ENCODE measurements around the gene LAMA2.

DNA sequence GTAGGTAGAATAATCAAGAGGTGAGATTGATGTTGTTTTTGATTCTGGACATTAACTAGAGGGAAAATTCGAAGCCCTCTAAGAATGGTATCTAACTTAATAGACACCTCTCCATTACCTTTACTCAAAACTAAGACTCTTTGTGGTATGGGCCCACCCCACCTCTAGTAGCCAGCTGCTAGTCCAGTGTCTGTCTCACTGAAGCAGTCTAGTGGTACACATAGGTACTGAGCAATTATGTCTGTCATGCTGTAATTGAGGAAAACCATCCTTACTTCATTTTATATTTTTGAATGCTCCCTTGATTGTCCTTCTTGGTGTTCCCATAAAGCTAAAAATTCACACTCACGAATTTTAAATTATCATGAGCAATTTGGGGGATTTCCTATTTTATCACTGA is 536.4 kb downstream of the LAMA2 start:
- TF ChIP-seq, protein P1, sequence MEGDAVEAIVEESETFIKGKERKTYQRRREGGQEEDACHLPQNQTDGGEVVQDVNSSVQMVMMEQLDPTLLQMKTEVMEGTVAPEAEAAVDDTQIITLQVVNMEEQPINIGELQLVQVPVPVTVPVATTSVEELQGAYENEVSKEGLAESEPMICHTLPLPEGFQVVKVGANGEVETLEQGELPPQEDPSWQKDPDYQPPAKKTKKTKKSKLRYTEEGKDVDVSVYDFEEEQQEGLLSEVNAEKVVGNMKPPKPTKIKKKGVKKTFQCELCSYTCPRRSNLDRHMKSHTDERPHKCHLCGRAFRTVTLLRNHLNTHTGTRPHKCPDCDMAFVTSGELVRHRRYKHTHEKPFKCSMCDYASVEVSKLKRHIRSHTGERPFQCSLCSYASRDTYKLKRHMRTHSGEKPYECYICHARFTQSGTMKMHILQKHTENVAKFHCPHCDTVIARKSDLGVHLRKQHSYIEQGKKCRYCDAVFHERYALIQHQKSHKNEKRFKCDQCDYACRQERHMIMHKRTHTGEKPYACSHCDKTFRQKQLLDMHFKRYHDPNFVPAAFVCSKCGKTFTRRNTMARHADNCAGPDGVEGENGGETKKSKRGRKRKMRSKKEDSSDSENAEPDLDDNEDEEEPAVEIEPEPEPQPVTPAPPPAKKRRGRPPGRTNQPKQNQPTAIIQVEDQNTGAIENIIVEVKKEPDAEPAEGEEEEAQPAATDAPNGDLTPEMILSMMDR (IDR thresholded peaks at IDR 0.05): no peak
- TF ChIP-seq POLR2A (IDR thresholded peaks at IDR 0.05; ENCODE audit: low read depth): no peak
